Measurements from ENCODE around the gene ERG28. TPM values are rescaled to one million over a fixed set of nuclear protein-coding genes. Genes with fewer than 3 reads are reported as not detected.

The ERG28 gene
- total and polyA plus RNA-seq, 2 of the 13 experiments (the other 11 are each of a cell fraction or from before 2014, with no cell fraction given): 27.3 to 32.3 TPM

GRCh38 chr14:75640876-75641275 is 19.8 kb downstream of the ERG28 start:
- H3K27ac ChIP-seq (ENCODE audit: extremely low read length, insufficient read depth, low read length): no peak overlapping the region
- in situ Hi-C loops (cut with HindIII; ENCODE audit: extremely low pct_ligation_motif_present, low pct_unique_long_range_greater_than_20kb) (no loop called here), intact Hi-C loops (cut with micrococcal nuclease; ENCODE audit: unreplicated experiment) (no loop called here)
- H3K27me3 ChIP-seq (ENCODE audit: control insufficient read depth in 1 of 2, insufficient read depth in 2 of 2, low read length in 2 of 2): no peaks in the 10 kb centered on the region
- no peak for TF ChIP-seq ZNF552 (CRISPR knock-in tag; IDR thresholded peaks at IDR 0.05; ENCODE audit: borderline replicate concordance)
- TF ChIP-seq, protein P1, sequence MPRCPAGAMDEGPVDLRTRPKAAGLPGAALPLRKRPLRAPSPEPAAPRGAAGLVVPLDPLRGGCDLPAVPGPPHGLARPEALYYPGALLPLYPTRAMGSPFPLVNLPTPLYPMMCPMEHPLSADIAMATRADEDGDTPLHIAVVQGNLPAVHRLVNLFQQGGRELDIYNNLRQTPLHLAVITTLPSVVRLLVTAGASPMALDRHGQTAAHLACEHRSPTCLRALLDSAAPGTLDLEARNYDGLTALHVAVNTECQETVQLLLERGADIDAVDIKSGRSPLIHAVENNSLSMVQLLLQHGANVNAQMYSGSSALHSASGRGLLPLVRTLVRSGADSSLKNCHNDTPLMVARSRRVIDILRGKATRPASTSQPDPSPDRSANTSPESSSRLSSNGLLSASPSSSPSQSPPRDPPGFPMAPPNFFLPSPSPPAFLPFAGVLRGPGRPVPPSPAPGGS (CRISPR knock-in tag; IDR thresholded peaks at IDR 0.05): no peak
- TF ChIP-seq, protein P2, sequence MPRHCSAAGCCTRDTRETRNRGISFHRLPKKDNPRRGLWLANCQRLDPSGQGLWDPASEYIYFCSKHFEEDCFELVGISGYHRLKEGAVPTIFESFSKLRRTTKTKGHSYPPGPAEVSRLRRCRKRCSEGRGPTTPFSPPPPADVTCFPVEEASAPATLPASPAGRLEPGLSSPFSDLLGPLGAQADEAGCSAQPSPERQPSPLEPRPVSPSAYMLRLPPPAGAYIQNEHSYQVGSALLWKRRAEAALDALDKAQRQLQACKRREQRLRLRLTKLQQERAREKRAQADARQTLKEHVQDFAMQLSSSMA (CRISPR knock-in tag; IDR thresholded peaks at IDR 0.05): no peak
- no peak for TF ChIP-seq RFXAP (CRISPR knock-in tag; IDR thresholded peaks at IDR 0.05; ENCODE audit: borderline replicate concordance)
- TF ChIP-seq ZNF616 (CRISPR knock-in tag; IDR thresholded peaks at IDR 0.05; ENCODE audit: low read depth): no peak
- no peak for TF ChIP-seq NFYC (CRISPR knock-in tag; IDR thresholded peaks at IDR 0.05)
- no peak for TF ChIP-seq MZF1 (CRISPR knock-in tag; IDR thresholded peaks at IDR 0.05; ENCODE audit: borderline replicate concordance)
- TF ChIP-seq, protein P3, sequence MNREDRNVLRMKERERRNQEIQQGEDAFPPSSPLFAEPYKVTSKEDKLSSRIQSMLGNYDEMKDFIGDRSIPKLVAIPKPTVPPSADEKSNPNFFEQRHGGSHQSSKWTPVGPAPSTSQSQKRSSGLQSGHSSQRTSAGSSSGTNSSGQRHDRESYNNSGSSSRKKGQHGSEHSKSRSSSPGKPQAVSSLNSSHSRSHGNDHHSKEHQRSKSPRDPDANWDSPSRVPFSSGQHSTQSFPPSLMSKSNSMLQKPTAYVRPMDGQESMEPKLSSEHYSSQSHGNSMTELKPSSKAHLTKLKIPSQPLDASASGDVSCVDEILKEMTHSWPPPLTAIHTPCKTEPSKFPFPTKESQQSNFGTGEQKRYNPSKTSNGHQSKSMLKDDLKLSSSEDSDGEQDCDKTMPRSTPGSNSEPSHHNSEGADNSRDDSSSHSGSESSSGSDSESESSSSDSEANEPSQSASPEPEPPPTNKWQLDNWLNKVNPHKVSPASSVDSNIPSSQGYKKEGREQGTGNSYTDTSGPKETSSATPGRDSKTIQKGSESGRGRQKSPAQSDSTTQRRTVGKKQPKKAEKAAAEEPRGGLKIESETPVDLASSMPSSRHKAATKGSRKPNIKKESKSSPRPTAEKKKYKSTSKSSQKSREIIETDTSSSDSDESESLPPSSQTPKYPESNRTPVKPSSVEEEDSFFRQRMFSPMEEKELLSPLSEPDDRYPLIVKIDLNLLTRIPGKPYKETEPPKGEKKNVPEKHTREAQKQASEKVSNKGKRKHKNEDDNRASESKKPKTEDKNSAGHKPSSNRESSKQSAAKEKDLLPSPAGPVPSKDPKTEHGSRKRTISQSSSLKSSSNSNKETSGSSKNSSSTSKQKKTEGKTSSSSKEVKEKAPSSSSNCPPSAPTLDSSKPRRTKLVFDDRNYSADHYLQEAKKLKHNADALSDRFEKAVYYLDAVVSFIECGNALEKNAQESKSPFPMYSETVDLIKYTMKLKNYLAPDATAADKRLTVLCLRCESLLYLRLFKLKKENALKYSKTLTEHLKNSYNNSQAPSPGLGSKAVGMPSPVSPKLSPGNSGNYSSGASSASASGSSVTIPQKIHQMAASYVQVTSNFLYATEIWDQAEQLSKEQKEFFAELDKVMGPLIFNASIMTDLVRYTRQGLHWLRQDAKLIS (CRISPR knock-in tag; IDR thresholded peaks at IDR 0.05): no peak
- TF ChIP-seq, protein P4, sequence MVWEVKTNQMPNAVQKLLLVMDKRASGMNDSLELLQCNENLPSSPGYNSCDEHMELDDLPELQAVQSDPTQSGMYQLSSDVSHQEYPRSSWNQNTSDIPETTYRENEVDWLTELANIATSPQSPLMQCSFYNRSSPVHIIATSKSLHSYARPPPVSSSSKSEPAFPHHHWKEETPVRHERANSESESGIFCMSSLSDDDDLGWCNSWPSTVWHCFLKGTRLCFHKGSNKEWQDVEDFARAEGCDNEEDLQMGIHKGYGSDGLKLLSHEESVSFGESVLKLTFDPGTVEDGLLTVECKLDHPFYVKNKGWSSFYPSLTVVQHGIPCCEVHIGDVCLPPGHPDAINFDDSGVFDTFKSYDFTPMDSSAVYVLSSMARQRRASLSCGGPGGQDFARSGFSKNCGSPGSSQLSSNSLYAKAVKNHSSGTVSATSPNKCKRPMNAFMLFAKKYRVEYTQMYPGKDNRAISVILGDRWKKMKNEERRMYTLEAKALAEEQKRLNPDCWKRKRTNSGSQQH (CRISPR knock-in tag; IDR thresholded peaks at IDR 0.05; ENCODE audit: low read depth): no peak
- no peak for TF ChIP-seq XBP1 (CRISPR knock-in tag; IDR thresholded peaks at IDR 0.05)
- TF ChIP-seq, protein P5, sequence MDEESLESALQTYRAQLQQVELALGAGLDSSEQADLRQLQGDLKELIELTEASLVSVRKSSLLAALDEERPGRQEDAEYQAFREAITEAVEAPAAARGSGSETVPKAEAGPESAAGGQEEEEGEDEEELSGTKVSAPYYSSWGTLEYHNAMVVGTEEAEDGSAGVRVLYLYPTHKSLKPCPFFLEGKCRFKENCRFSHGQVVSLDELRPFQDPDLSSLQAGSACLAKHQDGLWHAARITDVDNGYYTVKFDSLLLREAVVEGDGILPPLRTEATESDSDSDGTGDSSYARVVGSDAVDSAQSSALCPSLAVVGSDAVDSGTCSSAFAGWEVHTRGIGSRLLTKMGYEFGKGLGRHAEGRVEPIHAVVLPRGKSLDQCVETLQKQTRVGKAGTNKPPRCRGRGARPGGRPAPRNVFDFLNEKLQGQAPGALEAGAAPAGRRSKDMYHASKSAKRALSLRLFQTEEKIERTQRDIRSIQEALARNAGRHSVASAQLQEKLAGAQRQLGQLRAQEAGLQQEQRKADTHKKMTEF (CRISPR knock-in tag; IDR thresholded peaks at IDR 0.05): no peak
- TF ChIP-seq, protein P6, sequence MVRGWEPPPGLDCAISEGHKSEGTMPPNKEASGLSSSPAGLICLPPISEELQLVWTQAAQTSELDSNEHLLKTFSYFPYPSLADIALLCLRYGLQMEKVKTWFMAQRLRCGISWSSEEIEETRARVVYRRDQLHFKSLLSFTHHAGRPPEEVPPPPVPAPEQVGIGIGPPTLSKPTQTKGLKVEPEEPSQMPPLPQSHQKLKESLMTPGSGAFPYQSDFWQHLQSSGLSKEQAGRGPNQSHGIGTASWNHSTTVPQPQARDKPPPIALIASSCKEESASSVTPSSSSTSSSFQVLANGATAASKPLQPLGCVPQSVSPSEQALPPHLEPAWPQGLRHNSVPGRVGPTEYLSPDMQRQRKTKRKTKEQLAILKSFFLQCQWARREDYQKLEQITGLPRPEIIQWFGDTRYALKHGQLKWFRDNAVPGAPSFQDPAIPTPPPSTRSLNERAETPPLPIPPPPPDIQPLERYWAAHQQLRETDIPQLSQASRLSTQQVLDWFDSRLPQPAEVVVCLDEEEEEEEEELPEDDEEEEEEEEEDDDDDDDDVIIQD (CRISPR knock-in tag; IDR thresholded peaks at IDR 0.05; ENCODE audit: low read depth): no peak
- TF ChIP-seq ZFP37 (CRISPR knock-in tag; IDR thresholded peaks at IDR 0.05; ENCODE audit: borderline replicate concordance): no peak
- H3K36me3 ChIP-seq (replicated peaks in 1 of 2; ENCODE audit: control insufficient read depth in 1 of 2, insufficient read depth in 2 of 2, low read length in 2 of 2): peaks cover 2 to 13% of the 10 kb centered on the region in 2 experiments; a peak in 4 of 5 replicates
- FAIRE-seq: no peak
- H3K79me2 ChIP-seq (ENCODE audit: insufficient read depth, low read length): no peaks in the 10 kb centered on the region
- WGBS (ENCODE audit: low lambda C conversion rate): 98% methylated on average over 3 of the region's 3 CpGs
- H3K9ac ChIP-seq (ENCODE audit: insufficient read depth, low read depth, low read length): no peak overlapping the region
- ATAC-seq: no peak
- H2AFZ ChIP-seq (ENCODE audit: low read length): no peak overlapping the region
- no peak for DNase-seq (ENCODE audit: low spot score)
- CTCF ChIA-PET (ENCODE audit: low intra/inter-chr PET ratio, low total read pairs): no interaction called here
- H3K4me2 ChIP-seq (ENCODE audit: low read depth, low read length): no peak overlapping the region
- H3K9me3 ChIP-seq (ENCODE audit: low read length): no peaks in the 10 kb centered on the region
- H3K4me3 ChIP-seq (replicated peaks in 1 of 3; ENCODE audit: insufficient read depth in 1 of 3, low read depth in 2 of 3, low read length in 3 of 3): no peak overlapping the region
- BruUV-seq (replicated peaks): no TSS peak
- POLR2A ChIA-PET: no interaction called here
- no peaks in the 10 kb centered on the region for H4K20me1 ChIP-seq (ENCODE audit: insufficient read depth, low read length)
- peaks cover 29% of the 10 kb centered on the region for H3K4me1 ChIP-seq (ENCODE audit: insufficient read depth, low read length)

All from HepG2 (cell line).